Measurements from ENCODE around the gene TRAM2.

Gene TRAM2

GRCh38 chr6:52524918-52525317 is 51.9 kb downstream of the TRAM2 start:
- Histone ChIP-seq H3K4me3 (ENCODE audit: low read length) (no peak overlapping the region), H3K9ac (ENCODE audit: low read depth, low read length) (no peak overlapping the region), H3K27ac (ENCODE audit: low read depth, low read length) (no peak overlapping the region), H3K4me1 (ENCODE audit: insufficient read depth, low read length) (peaks cover 8% of the 10 kb centered on the region; the same call in 1 of the 2 replicates), H3K9me3 (ENCODE audit: insufficient read depth, low read depth, low read length) (no peaks in the 10 kb centered on the region), H3K36me3 (ENCODE audit: insufficient read depth, low read length) (peaks cover 3% of the 10 kb centered on the region; the same call in 1 of the 2 replicates), H3K27me3 (ENCODE audit: insufficient read depth, low read length) (no peaks in the 10 kb centered on the region)
- WGBS, result 91% methylated on average over 4 of the region's 4 CpGs

GRCh38 chr6:52523378-52524142 is 53.3 kb downstream of the TRAM2 start:
- H3K4me3 ChIP-seq (ENCODE audit: low read length), result no peak overlapping the region
- no peaks in the 10 kb centered on the region for H3K27me3 ChIP-seq (ENCODE audit: insufficient read depth, low read length)
- H3K36me3 ChIP-seq (ENCODE audit: insufficient read depth, low read length), result no peaks in the 10 kb centered on the region
- H3K9me3 ChIP-seq (ENCODE audit: insufficient read depth, low read depth, low read length), result no peaks in the 10 kb centered on the region
- no peak overlapping the region for H3K27ac ChIP-seq (ENCODE audit: low read depth, low read length)
- 90% methylated on average over 6 of the region's 6 CpGs for WGBS
- H3K4me1 ChIP-seq (ENCODE audit: insufficient read depth, low read length), result peaks cover 9% of the 10 kb centered on the region; the same call in 1 of the 2 replicates
- H3K9ac ChIP-seq (ENCODE audit: low read depth, low read length), result no peak overlapping the region

- H3K9ac ChIP-seq (ENCODE audit: low read depth, low read length), result no peak overlapping the region
- 91% methylated on average over 3 of the region's 3 CpGs for WGBS
- no peak overlapping the region for H3K27ac ChIP-seq (ENCODE audit: low read depth, low read length)
- H3K36me3 ChIP-seq (ENCODE audit: insufficient read depth, low read length), result no peaks in the 10 kb centered on the region
- peaks cover 18% of the 10 kb centered on the region for H3K4me1 ChIP-seq (ENCODE audit: insufficient read depth, low read length)
- no peaks in the 10 kb centered on the region for H3K27me3 ChIP-seq (ENCODE audit: insufficient read depth, low read length)
- H3K9me3 ChIP-seq (ENCODE audit: insufficient read depth, low read depth, low read length), result no peaks in the 10 kb centered on the region
- H3K4me3 ChIP-seq (ENCODE audit: low read length), result no peak overlapping the region
Measured at GRCh38 chr6:52522655-52523054, 54.2 kb downstream of the TRAM2 start.

GRCh38 chr6:52522151-52522626 is 54.7 kb downstream of the TRAM2 start:
- H3K27ac ChIP-seq (ENCODE audit: low read depth, low read length), result no peak overlapping the region
- no peaks in the 10 kb centered on the region for H3K9me3 ChIP-seq (ENCODE audit: insufficient read depth, low read depth, low read length)
- H3K9ac ChIP-seq (ENCODE audit: low read depth, low read length), result no peak overlapping the region
- H3K36me3 ChIP-seq (ENCODE audit: insufficient read depth, low read length), result no peaks in the 10 kb centered on the region
- WGBS, result 88% methylated on average over 6 of the region's 7 CpGs
- no peaks in the 10 kb centered on the region for H3K27me3 ChIP-seq (ENCODE audit: insufficient read depth, low read length)
- H3K4me1 ChIP-seq (ENCODE audit: insufficient read depth, low read length), result peaks cover 22% of the 10 kb centered on the region
- no peak overlapping the region for H3K4me3 ChIP-seq (ENCODE audit: low read length)

- Histone ChIP-seq H3K36me3 (ENCODE audit: insufficient read depth, low read length) (peaks cover 16% of the 10 kb centered on the region; the same call in 1 of the 2 replicates), H3K27me3 (ENCODE audit: insufficient read depth, low read length) (no peaks in the 10 kb centered on the region), H3K4me1 (ENCODE audit: insufficient read depth, low read length) (peaks cover 37% of the 10 kb centered on the region), H3K9me3 (ENCODE audit: insufficient read depth, low read depth, low read length) (no peaks in the 10 kb centered on the region), H3K4me3 (ENCODE audit: low read length) (no peak overlapping the region), H3K27ac (ENCODE audit: low read depth, low read length) (no peak overlapping the region), H3K9ac (ENCODE audit: low read depth, low read length) (no peak overlapping the region)
- WGBS, result 91% methylated on average over 4 of the region's 4 CpGs
Measured at GRCh38 chr6:52519618-52520017, 57.2 kb downstream of the TRAM2 start.

- no peaks in the 10 kb centered on the region for H3K27me3 ChIP-seq (ENCODE audit: insufficient read depth, low read length)
- peak overlapping the region; percentile 46; the same call in 1 of the 2 replicates for H3K9ac ChIP-seq (ENCODE audit: low read depth, low read length)
- H3K36me3 ChIP-seq (ENCODE audit: insufficient read depth, low read length), result peaks cover 24% of the 10 kb centered on the region; the same call in 1 of the 2 replicates
- WGBS, result 83% methylated on average over 13 of the region's 13 CpGs
- peak overlapping the region; percentile 86 for H3K27ac ChIP-seq (ENCODE audit: low read depth, low read length)
- H3K9me3 ChIP-seq (ENCODE audit: insufficient read depth, low read depth, low read length), result no peaks in the 10 kb centered on the region
- H3K4me3 ChIP-seq (ENCODE audit: low read length), result no peak overlapping the region
- peaks cover 36% of the 10 kb centered on the region for H3K4me1 ChIP-seq (ENCODE audit: insufficient read depth, low read length)
Measured at GRCh38 chr6:52518279-52518945, 58.4 kb downstream of the TRAM2 start.

- Histone ChIP-seq H3K27me3 (ENCODE audit: insufficient read depth, low read length) (no peaks in the 10 kb centered on the region), H3K36me3 (ENCODE audit: insufficient read depth, low read length) (peaks cover 24% of the 10 kb centered on the region; the same call in 1 of the 2 replicates), H3K27ac (ENCODE audit: low read depth, low read length) (peak overlapping the region; percentile 86), H3K9ac (ENCODE audit: low read depth, low read length) (peak overlapping the region; percentile 46; the same call in 1 of the 2 replicates), H3K9me3 (ENCODE audit: insufficient read depth, low read depth, low read length) (no peaks in the 10 kb centered on the region), H3K4me1 (ENCODE audit: insufficient read depth, low read length) (peaks cover 35% of the 10 kb centered on the region), H3K4me3 (ENCODE audit: low read length) (0 out of 2 replicates have a peak overlapping the region, but pooled peaks have one; percentile 6)
- 51% methylated on average over 12 of the region's 14 CpGs for WGBS
Measured at GRCh38 chr6:52517502-52518278, 59.2 kb downstream of the TRAM2 start.

- 95% methylated on average over 3 of the region's 3 CpGs for WGBS
- H3K36me3 ChIP-seq (ENCODE audit: insufficient read depth, low read length), result peaks cover 24% of the 10 kb centered on the region; the same call in 1 of the 2 replicates
- H3K9me3 ChIP-seq (ENCODE audit: insufficient read depth, low read depth, low read length), result no peaks in the 10 kb centered on the region
- no peak overlapping the region for H3K4me3 ChIP-seq (ENCODE audit: low read length)
- H3K4me1 ChIP-seq (ENCODE audit: insufficient read depth, low read length), result peaks cover 39% of the 10 kb centered on the region
- no peaks in the 10 kb centered on the region for H3K27me3 ChIP-seq (ENCODE audit: insufficient read depth, low read length)
- no peak overlapping the region; the same call in 1 of the 2 replicates for H3K27ac ChIP-seq (ENCODE audit: low read depth, low read length)
- no peak overlapping the region for H3K9ac ChIP-seq (ENCODE audit: low read depth, low read length)
Measured at GRCh38 chr6:52516943-52517342, 59.9 kb downstream of the TRAM2 start.

GRCh38 chr6:52516269-52516668 is 60.6 kb downstream of the TRAM2 start:
- peaks cover 30% of the 10 kb centered on the region for H3K36me3 ChIP-seq (ENCODE audit: insufficient read depth, low read length)
- H3K4me1 ChIP-seq (ENCODE audit: insufficient read depth, low read length), result peaks cover 46% of the 10 kb centered on the region
- H3K4me3 ChIP-seq (ENCODE audit: low read length), result no peak overlapping the region
- WGBS, result 86% methylated on average over 1 of the region's 1 CpG
- no peak overlapping the region for H3K9ac ChIP-seq (ENCODE audit: low read depth, low read length)
- no peaks in the 10 kb centered on the region for H3K9me3 ChIP-seq (ENCODE audit: insufficient read depth, low read depth, low read length)
- H3K27me3 ChIP-seq (ENCODE audit: insufficient read depth, low read length), result no peaks in the 10 kb centered on the region
- H3K27ac ChIP-seq (ENCODE audit: low read depth, low read length), result no peak overlapping the region

GRCh38 chr6:52515219-52515960 is 61.5 kb downstream of the TRAM2 start:
- Histone ChIP-seq H3K9me3 (ENCODE audit: insufficient read depth, low read depth, low read length) (no peaks in the 10 kb centered on the region), H3K9ac (ENCODE audit: low read depth, low read length) (no peak overlapping the region), H3K4me1 (ENCODE audit: insufficient read depth, low read length) (peaks cover 51% of the 10 kb centered on the region), H3K36me3 (ENCODE audit: insufficient read depth, low read length) (peaks cover 32% of the 10 kb centered on the region), H3K4me3 (ENCODE audit: low read length) (no peak overlapping the region), H3K27me3 (ENCODE audit: insufficient read depth, low read length) (no peaks in the 10 kb centered on the region), H3K27ac (ENCODE audit: low read depth, low read length) (no peak overlapping the region)
- WGBS, result 83% methylated on average over 2 of the region's 2 CpGs

Measured in HUES64 (cell line).